HG03066 (cell line): ENCODE data around the gene RPL41.
"Not testable (repeated sequence)": the region's sequence is repeated elsewhere in the genome, so short reads cannot be mapped to it uniquely, and the experiment has no call there.

Experiments
- ATAC-seq: cut with Tn5 transposase; IDR thresholded peaks from one replicate; pipeline ENCODE4 v1.9.1; 2021; ENCODE audit warnings: low read depth; ENCODE audit not compliant: unreplicated experiment

RPL41 gene

GRCh38 chr12:56152756-56153677, 36.6 kb downstream of the RPL41 start:
- ATAC-seq: no peak

- ATAC-seq: no peak
Observed at GRCh38 chr12:56153678-56154065, 37.2 kb downstream of the RPL41 start.

GRCh38 chr12:56154246-56154771, 37.9 kb downstream of the RPL41 start:
- ATAC-seq: no peak

- no peak for ATAC-seq
Observed at GRCh38 chr12:56154818-56155217, 38.4 kb downstream of the RPL41 start.

GRCh38 chr12:56155256-56155845, 38.9 kb downstream of the RPL41 start:
- ATAC-seq: no peak

GRCh38 chr12:56156464-56157200, 40.2 kb downstream of the RPL41 start:
- ATAC-seq: not testable (repeated sequence)

GRCh38 chr12:56157201-56158028, 41.0 kb downstream of the RPL41 start:
- ATAC-seq: peak; percentile 46

GRCh38 chr12:56158029-56158925, 41.8 kb downstream of the RPL41 start, which contains the start of gene MYL6:
TSS of gene MYL6 (plus strand) at chr12:56158359. CDS start at chr12:56158402, 43 bp downstream.
- ATAC-seq: peak; percentile 84

- ATAC-seq: no peak
Observed at GRCh38 chr12:56158926-56159461, 42.6 kb downstream of the RPL41 start.

- ATAC-seq: no peak
Observed at GRCh38 chr12:56159482-56160192, 43.2 kb downstream of the RPL41 start.

- no peak for ATAC-seq
Observed at GRCh38 chr12:56160193-56160763, 43.8 kb downstream of the RPL41 start.

- ATAC-seq: no peak
Observed at GRCh38 chr12:56160894-56161689, 44.7 kb downstream of the RPL41 start.

- no peak for ATAC-seq
Observed at GRCh38 chr12:56161690-56162351, 45.4 kb downstream of the RPL41 start.

GRCh38 chr12:56162468-56163290, 46.2 kb downstream of the RPL41 start:
- no peak for ATAC-seq

- no peak for ATAC-seq
Observed at GRCh38 chr12:56163533-56164344, 47.3 kb downstream of the RPL41 start.
